PC-3 (cell line): Measurements from ENCODE around the gene ZMYM4. TPM values are rescaled to one million over a fixed set of nuclear protein-coding genes. Genes with fewer than 3 reads are reported as not detected.

Experiments
- ATAC-seq: fragments of 200-7000 bp; cut with Tn5 transposase; 2 replicates; pipeline ENCODE4 v1.9.1; 2020; ENCODE audit warnings: mild to moderate bottlenecking, moderate library complexity
- BruUV-seq: library from RNA; stranded (reverse); fragments of 400-500 nt; replicated peaks from 2 replicates; lab custom pipeline; 2021; lab: Mats Ljungman, UMichigan
- CTCF ChIA-PET: fragments of 300-600 bp; sonication (Branson Sonifier 250); formaldehyde crosslinking; loops from one replicate; lab custom pipeline; 2022; ENCODE audit warnings: antibody characterized with exemption; lab: Charles Lee
- POLR2A ChIA-PET: fragments of 300-600 bp; sonication (Branson Sonifier 250); formaldehyde crosslinking; loops from one replicate; lab custom pipeline; 2022; ENCODE audit warnings: antibody characterized with exemption; ENCODE audit not compliant: unreplicated experiment; lab: Charles Lee
- DNase-seq: peaks from one replicate; pipeline ENCODE4 v3.0.0-alpha.2; 2015
- H2AFZ ChIP-seq: fragments of 300-600 bp; sonication (generic); 2 replicates; pipeline ENCODE4 v1.6.0; 2016; ENCODE audit warnings: antibody characterized with exemption, low read length
- H3F3A ChIP-seq: fragments of 300-600 bp; sonication (generic); one replicate; pipeline ENCODE4 v1.6.0; 2017; ENCODE audit warnings: antibody characterized with exemption, low read length, control low read depth, mild to moderate bottlenecking; ENCODE audit not compliant: unreplicated experiment
- H3K27ac ChIP-seq: fragments of 300-600 bp; sonication (generic); 2 replicates; pipeline ENCODE4 v1.5.1; 2016; ENCODE audit warnings: mild to moderate bottlenecking, low read length
- H3K27me3 ChIP-seq: fragments of 300-600 bp; sonication (generic); 2 replicates; pipeline ENCODE4 v1.6.1; 2016; ENCODE audit warnings: low read length, mixed read lengths
- H3K36me3 ChIP-seq: fragments of 300-600 bp; sonication (generic); 2 replicates; pipeline ENCODE4 v1.6.1; 2016; ENCODE audit warnings: low read depth, mixed run types, low read length, mixed read lengths
- H3K4me1 ChIP-seq: fragments of 300-600 bp; sonication (generic); 2 replicates; pipeline ENCODE4 v1.5.1; 2016; ENCODE audit warnings: low read length; ENCODE audit not compliant: insufficient read depth
- H3K4me2 ChIP-seq: fragments of 300-600 bp; sonication (generic); 2 replicates; pipeline ENCODE4 v1.6.0; 2016; ENCODE audit warnings: low read length
- H3K4me3 ChIP-seq: fragments of 300-600 bp; sonication (generic); 2 replicates; pipeline ENCODE4 v1.5.1; 2016; ENCODE audit warnings: mild to moderate bottlenecking, low read length, mixed read lengths
- H3K79me2 ChIP-seq: fragments of 300-600 bp; sonication (generic); 2 replicates; pipeline ENCODE4 v1.6.1; 2017; ENCODE audit warnings: low read length, mixed read lengths
- H3K9ac ChIP-seq: fragments of 300-600 bp; sonication (generic); 2 replicates; pipeline ENCODE4 v1.6.0; 2016; ENCODE audit warnings: mild to moderate bottlenecking, low read length
- H3K9me2 ChIP-seq: fragments of 300-600 bp; sonication (generic); replicated peaks from 2 replicates; pipeline ENCODE4 v1.6.1; 2016; ENCODE audit warnings: mixed run types, low read length, mixed read lengths
- H3K9me3 ChIP-seq: fragments of 300-600 bp; sonication (generic); 2 replicates; pipeline ENCODE4 v1.6.1; 2016; ENCODE audit warnings: low read length, mixed read lengths
- H4K20me1 ChIP-seq: fragments of 300-600 bp; sonication (generic); 2 replicates; pipeline ENCODE4 v1.6.1; 2016; ENCODE audit warnings: low read length, mixed read lengths
- CTCF ChIP-seq: fragments of 300-600 bp; sonication (generic); conservative IDR thresholded peaks from 2 replicates; pipeline ENCODE4 v1.5.1; 2017; ENCODE audit warnings: antibody characterized with exemption, low read depth, mild to moderate bottlenecking, low read length
- EZH2 ChIP-seq: fragments of 300-600 bp; sonication (generic); IDR thresholded peaks from one replicate; pipeline ENCODE4 v1.6.1; 2017; ENCODE audit warnings: antibody characterized with exemption, mild to moderate bottlenecking, low read length; ENCODE audit not compliant: unreplicated experiment
- EZH2phosphoT487 ChIP-seq: fragments of 300-600 bp; sonication (generic); IDR thresholded peaks from 2 replicates; pipeline ENCODE4 v1.6.1; 2018; ENCODE audit warnings: mild to moderate bottlenecking, antibody characterized with exemption, low read length, borderline replicate concordance
- intact Hi-C: fragments of 100-400 bp; cut with micrococcal nuclease; formaldehyde crosslinking; loops from 2 replicates; pipeline ENCODE4 v1.9.0; 2023
- total RNA-seq: library from RNA; depleted of rRNA; stranded (reverse); fragments of >200 nt; gene quantifications from 2 replicates; pipeline ENCODE4 v1.2.3, GENCODE V29; 2014

Gene ZMYM4
- total RNA-seq, 1 experiment from 2014 or later, result 28.5 TPM

- H4K20me1 ChIP-seq, result 0 out of 2 replicates have a peak, but pooled peaks cover 11% of the 10 kb centered on the region
- ChIA-PET POLR2A (interaction anchor here (0.6 kb wide), 1 partner anchor 39 kb away, joined by 3 read pairs; no protein-coding TSS in a partner anchor), CTCF (no interaction called here)
- no peak for ATAC-seq
- no TSS peak for BruUV-seq
- peaks cover 57% of the 10 kb centered on the region for H3K79me2 ChIP-seq
- H3K36me3 ChIP-seq, result peaks cover 11% of the 10 kb centered on the region
- H3K27me3 ChIP-seq, result no peaks in the 10 kb centered on the region
- no peaks in the 10 kb centered on the region for H3K9me2 ChIP-seq
- H3K4me1 ChIP-seq, result peaks cover 18% of the 10 kb centered on the region
- intact Hi-C loops, result loop anchor here (10.0 kb wide), 1 partner anchor 391 kb away; no protein-coding TSS in a partner anchor
- H3F3A ChIP-seq, result no peaks in the 10 kb centered on the region
- H3K9me3 ChIP-seq, result no peaks in the 10 kb centered on the region
- no peak overlapping the region for H2AFZ ChIP-seq
- H3K27ac ChIP-seq, result no peak overlapping the region
- no peak overlapping the region for H3K4me2 ChIP-seq
- TF ChIP-seq CTCF (no peak), EZH2phosphoT487 (no peak), EZH2 (no peak)
- H3K9ac ChIP-seq, result no peak overlapping the region
- H3K4me3 ChIP-seq, result no peak overlapping the region
- no peak for DNase-seq
Measured at GRCh38 chr1:35285771-35286606, 17.5 kb downstream of the ZMYM4 start.

- TF ChIP-seq EZH2phosphoT487 (no peak), CTCF (no peak), EZH2 (no peak)
- Histone ChIP-seq H3K9me3 (no peaks in the 10 kb centered on the region), H4K20me1 (0 out of 2 replicates have a peak, but pooled peaks cover 11% of the 10 kb centered on the region), H3K9me2 (no peaks in the 10 kb centered on the region), H3K27ac (peak overlapping the region; percentile 28), H3K27me3 (no peaks in the 10 kb centered on the region), H2AFZ (no peak overlapping the region), H3K4me1 (peaks cover 18% of the 10 kb centered on the region), H3K79me2 (peaks cover 56% of the 10 kb centered on the region), H3K4me2 (peak overlapping the region; percentile 32), H3F3A (no peaks in the 10 kb centered on the region), H3K9ac (no peak overlapping the region), H3K4me3 (no peak overlapping the region), H3K36me3 (peaks cover 3% of the 10 kb centered on the region; the same call in 1 of the 2 replicates)
- ATAC-seq (peak; percentile 87), DNase-seq (peak; percentile 31)
- ChIA-PET POLR2A (interaction anchor here (0.6 to 0.7 kb wide), 2 partner anchors 12 to 444 kb away, joined by 3 to 4 read pairs; no protein-coding TSS in a partner anchor), CTCF (no interaction called here)
- intact Hi-C loops, result loop anchor here (1.0 to 10.0 kb wide), 2 partner anchors 86 to 393 kb away; no protein-coding TSS in a partner anchor
- no TSS peak for BruUV-seq
Measured at GRCh38 chr1:35287807-35288640, 19.5 kb downstream of the ZMYM4 start.
